Endothelial cell of umbilical vein (primary cell): Measurements from ENCODE around the gene C6orf132. TPM values are rescaled to one million over a fixed set of nuclear protein-coding genes. Genes with fewer than 3 reads are reported as not detected.

ENCODE experiments used
- BruUV-seq: library from RNA; stranded (reverse); fragments of 400-500 nt; replicated peaks from 2 replicates; lab custom pipeline; 2021; lab: Mats Ljungman, UMichigan
- CTCF ChIA-PET: fragments of 300-600, 350-600 bp; sonication (Branson Sonifier 250); formaldehyde crosslinking; loops from one replicate; lab custom pipeline; 2021; ENCODE audit warnings: antibody characterized with exemption, inconsistent platforms; lab: Charles Lee
- POLR2A ChIA-PET: fragments of 300-600, 350-600 bp; sonication (Branson Sonifier 250); formaldehyde crosslinking; loops from one replicate; lab custom pipeline; 2021; ENCODE audit warnings: antibody characterized with exemption, inconsistent platforms; lab: Charles Lee
- DNase-seq: peaks from one replicate; pipeline ENCODE4 v3.0.0-alpha.2; 2011; ENCODE audit warnings: low read depth, low spot score
- FAIRE-seq: peaks from 2 replicates; lab custom pipeline; 2011; peaks lifted over from hg19 to GRCh38; lab: Jason Lieb, UNC
- H2AFZ ChIP-seq: 2 replicates; pipeline ENCODE4 v1.6.0; 2012; ENCODE audit warnings: low read depth, low read length, control low read depth, inconsistent platforms
- H3K27ac ChIP-seq: 2 replicates; pipeline ENCODE4 v1.5.1; 2011; ENCODE audit warnings: low read depth, mild to moderate bottlenecking, control low read depth, low read length, moderate library complexity; ENCODE audit not compliant: insufficient read depth
- H3K27me3 ChIP-seq, 2 experiments: 2 replicates each; pipeline versions ENCODE4 v1.6.0 to v1.6.1; 2011; ENCODE audit warnings: low read length in 2 of 2, mixed read lengths in 1 of 2; ENCODE audit not compliant: control insufficient read depth in 2 of 2, insufficient read depth in 2 of 2
- H3K36me3 ChIP-seq, 2 experiments: 2 replicates in 1 of 2; 3 replicates in 1 of 2; pipeline ENCODE4 v1.5.1; 2011; ENCODE audit warnings: low read length in 2 of 2, mild to moderate bottlenecking in 1 of 2, moderate library complexity in 1 of 2; ENCODE audit not compliant: control insufficient read depth in 2 of 2, insufficient read depth in 2 of 2; ENCODE audit errors: extremely low read depth in 1 of 2
- H3K4me1 ChIP-seq: 3 replicates; pipeline ENCODE4 v1.5.1; 2011; ENCODE audit warnings: mild to moderate bottlenecking, low read length; ENCODE audit not compliant: control insufficient read depth, insufficient read depth; ENCODE audit errors: extremely low read depth
- H3K4me2 ChIP-seq: 2 replicates; pipeline ENCODE4 v1.6.1; 2011; ENCODE audit warnings: low read length, control low read depth, mixed read lengths; ENCODE audit not compliant: insufficient read depth
- H3K4me3 ChIP-seq, 3 experiments: fragments of 200-600 bp in 1 of 3; sonication (generic), shearing (Covaris generic) in 1 of 3; replicated peaks in 1 of 3; 2 replicates each; pipeline ENCODE4 v1.5.1; 2011 to 2016; ENCODE audit warnings: control low read depth in 3 of 3, low read length in 3 of 3, mild to moderate bottlenecking in 2 of 3, inconsistent platforms in 1 of 3, low read depth in 1 of 3, moderate library complexity in 1 of 3; ENCODE audit not compliant: insufficient read depth in 1 of 3
- H3K79me2 ChIP-seq: 2 replicates; pipeline ENCODE4 v1.6.0; 2012; ENCODE audit warnings: low read length, inconsistent platforms; ENCODE audit not compliant: control insufficient read depth, insufficient read depth
- H3K9ac ChIP-seq: replicated peaks from 2 replicates; pipeline ENCODE3; 2011; ENCODE audit warnings: low read length, control low read depth; ENCODE audit not compliant: insufficient read depth; ENCODE audit errors: extremely low read depth
- H3K9me1 ChIP-seq: replicated peaks from 3 replicates; pipeline ENCODE4 v1.6.0; 2011; ENCODE audit warnings: mild to moderate bottlenecking, low read length; ENCODE audit not compliant: control insufficient read depth, insufficient read depth; ENCODE audit errors: extremely low read depth
- H3K9me3 ChIP-seq: replicated peaks from 2 replicates; pipeline ENCODE4 v1.5.1; 2012; ENCODE audit warnings: low read length, inconsistent platforms; ENCODE audit not compliant: control insufficient read depth, insufficient read depth
- H4K20me1 ChIP-seq: replicated peaks from 2 replicates; pipeline ENCODE3; 2011; ENCODE audit warnings: mild to moderate bottlenecking, low read length; ENCODE audit not compliant: control insufficient read depth, insufficient read depth; ENCODE audit errors: extremely low read depth
- CTCF ChIP-seq, 2 donors: IDR thresholded peaks; 1 replicate in 1 of 2; 2 replicates in 1 of 2; pipeline ENCODE4 v1.5.1; 2011; ENCODE audit warnings: low read length in 2 of 2, mild to moderate bottlenecking in 2 of 2, moderate library complexity in 2 of 2, control low read depth in 1 of 2, inconsistent platforms in 1 of 2, low read depth in 1 of 2; ENCODE audit not compliant: insufficient read depth in 1 of 2; ENCODE audit errors: extremely low read depth in 1 of 2
- GATA2 ChIP-seq: IDR thresholded peaks from 2 replicates; pipeline ENCODE4 v1.7.0; 2011; ENCODE audit warnings: low read depth, mild to moderate bottlenecking, moderate library complexity, mixed read lengths, low read length; ENCODE audit not compliant: insufficient read length, insufficient read depth
- JUN ChIP-seq: IDR thresholded peaks from 2 replicates; pipeline ENCODE4 v1.6.1; 2011; ENCODE audit warnings: borderline replicate concordance, low read depth; ENCODE audit not compliant: insufficient read length, insufficient read depth
- MAX ChIP-seq: IDR thresholded peaks from 2 replicates; pipeline ENCODE4 v1.6.1; 2011; ENCODE audit not compliant: insufficient read depth, insufficient read length
- MYC ChIP-seq: IDR thresholded peaks from one replicate; pipeline ENCODE4 v1.6.1; 2011; ENCODE audit warnings: mild to moderate bottlenecking, low read depth, low read length
- POLR2A ChIP-seq: IDR thresholded peaks from 2 replicates; pipeline ENCODE4 v1.6.1; 2012; ENCODE audit warnings: low read depth, mild to moderate bottlenecking, control low read depth, low read length
- POLR2AphosphoS5 ChIP-seq: IDR thresholded peaks from 2 replicates; pipeline ENCODE4 v1.6.1; 2012; ENCODE audit warnings: low read depth, mild to moderate bottlenecking, control low read depth, low read length, moderate library complexity; ENCODE audit not compliant: insufficient read depth
- dilution Hi-C: fragments of 300-500 bp; cut with MboI; formaldehyde crosslinking; loops from one replicate; pipeline ENCODE4 v1.15.0; 2019; ENCODE audit warnings: low sequenced_read_pairs; ENCODE audit not compliant: extremely low pct_ligation_motif_present
- intact Hi-C: fragments of 100-400 bp; cut with micrococcal nuclease; formaldehyde crosslinking; loops from one replicate; pipeline ENCODE4 v1.10.0; 2022
- polyA plus RNA-seq, 4 experiments: library from polyadenylated mRNA; depleted of rRNA in 3 of 4; stranded (reverse) in 3 of 4; unstranded in 1 of 4; fragments of >200 nt; gene quantifications; 2 replicates each; pipeline versions ENCODE4 v1.2.1 to v1.2.3, GENCODE V29; 2011 to 2012; ENCODE audit warnings: missing spikeins in 1 of 4
- total RNA-seq: library from RNA; stranded (reverse); gene quantifications from 2 replicates; pipeline ENCODE4 v1.2.3, GENCODE V29; 2021

Gene C6orf132
- total and polyA plus RNA-seq, 2 donors (not counting 3 experiments of a cell fraction or from before 2014, with no cell fraction given), result 0.15 to 0.71 TPM

- Histone ChIP-seq H3K27ac (no peak overlapping the region), H3K4me3 (no peak overlapping the region), H3K27me3 (peaks cover 0 to 4% of the 10 kb centered on the region in 2 experiments), H3K9me1 (no peaks in the 10 kb centered on the region), H2AFZ (peak overlapping the region; percentile 76), H4K20me1 (no peaks in the 10 kb centered on the region), H3K79me2 (no peaks in the 10 kb centered on the region), H3K36me3 (no peaks in the 10 kb centered on the region), H3K9me3 (no peaks in the 10 kb centered on the region), H3K4me1 (no peaks in the 10 kb centered on the region), H3K9ac (no peak overlapping the region), H3K4me2 (no peak overlapping the region)
- TF ChIP-seq CTCF (IDR thresholded peaks at IDR 0.05; ENCODE audit: extremely low read depth in 1 of 2, insufficient read depth in 1 of 2, low read depth in 1 of 2, low read length in 2 of 2) (peak; percentile 82 to 91), POLR2AphosphoS5 (no peak), JUN (no peak), POLR2A (no peak), MAX (no peak), MYC (no peak), GATA2 (no peak)
- dilution Hi-C loops, result no loop called here
- intact Hi-C loops, result loop anchor here (1.0 to 5.0 kb wide), 3 partner anchors 46 to 386 kb away; partner anchors contain the start of gene PRICKLE4
- ChIA-PET CTCF (interaction anchor here (3.0 to 4.3 kb wide), 3 partner anchors 49 to 93 kb away, joined by 11 to 33 read pairs (median 26); no protein-coding TSS in a partner anchor), POLR2A (no interaction called here)
- FAIRE-seq, result peak; percentile 87
- no TSS peak for BruUV-seq
- peak; percentile 72 for DNase-seq
These were observed 24.2 kb upstream of the C6orf132 start for GRCh38 chr6:42166444-42167141.
